ENCODE results near the gene PARN.
"Not testable (repeated sequence)": the region's sequence is repeated elsewhere in the genome, so short reads cannot be mapped to it uniquely, and the experiment has no call there.

PARN gene

DNA sequence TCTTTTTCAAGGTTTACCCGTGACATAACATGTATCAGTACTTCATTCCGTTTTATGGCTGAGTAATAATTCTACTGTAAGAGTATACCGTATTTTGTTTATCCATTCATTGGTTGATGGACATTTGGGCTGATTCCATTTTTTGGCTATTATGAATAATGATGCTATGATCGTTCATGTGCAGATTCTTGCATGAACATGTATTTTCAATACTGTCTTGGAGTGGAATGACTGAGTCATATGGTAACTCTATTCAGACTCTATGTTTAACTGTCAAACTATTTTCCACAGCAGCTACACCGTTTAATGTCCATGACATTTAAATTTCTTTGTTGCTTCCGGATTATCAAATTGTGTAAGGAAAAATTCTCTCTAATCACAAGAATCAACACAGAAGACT is 20.6 kb upstream of the PARN start:
- POLR2A ChIA-PET = no interaction called here
- CTCF ChIA-PET = no interaction called here
- no peak for TF ChIP-seq L3MBTL2 (conservative IDR thresholded peaks at IDR 0.05)
- no peak for TF ChIP-seq ARNT (IDR thresholded peaks at IDR 0.05)
- TF ChIP-seq SUZ12 (IDR thresholded peaks at IDR 0.05) = no peak
- no peak for TF ChIP-seq FOXA1 (IDR thresholded peaks at IDR 0.05)
- no peak for TF ChIP-seq ZNF384 (IDR thresholded peaks at IDR 0.05)
- TF ChIP-seq CTBP1 (IDR thresholded peaks at IDR 0.05; ENCODE audit: borderline replicate concordance) = no peak
- TF ChIP-seq SP1 (IDR thresholded peaks at IDR 0.05) = no peak
- no peak for TF ChIP-seq NFRKB (IDR thresholded peaks at IDR 0.05)
- TF ChIP-seq BHLHE40 (IDR thresholded peaks at IDR 0.05; ENCODE audit: borderline replicate concordance) = no peak
- TF ChIP-seq PKNOX1 (IDR thresholded peaks at IDR 0.05) = no peak
- no peak for TF ChIP-seq HDGF (IDR thresholded peaks at IDR 0.05; ENCODE audit: borderline replicate concordance)
- no peak for TF ChIP-seq FOXM1 (IDR thresholded peaks at IDR 0.05; ENCODE audit: borderline replicate concordance)
- TF ChIP-seq ELF4 (IDR thresholded peaks at IDR 0.05) = no peak
- TF ChIP-seq TARDBP (IDR thresholded peaks at IDR 0.05) = no peak
- DNase-seq (ENCODE audit: extremely low spot score) = no peak

DNA sequence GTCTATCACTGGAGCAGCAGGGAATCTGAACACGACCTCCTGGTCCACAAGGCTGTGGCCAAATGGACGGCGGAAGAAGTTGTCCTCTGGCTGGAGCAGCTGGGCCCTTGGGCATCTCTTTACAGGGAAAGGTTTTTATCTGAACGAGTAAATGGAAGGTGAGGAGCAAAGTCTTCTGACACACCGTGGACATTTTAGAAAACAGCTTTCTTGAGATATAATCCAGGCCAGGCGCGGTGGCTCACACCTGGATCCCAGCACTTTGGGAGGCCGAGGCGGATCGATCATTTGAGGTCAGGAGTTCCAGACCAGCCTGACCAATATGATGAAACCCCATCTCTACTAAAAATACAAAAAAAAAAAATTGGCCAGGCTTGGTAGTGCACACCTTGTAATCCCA is 19.8 kb upstream of the PARN start:
- ChIA-PET CTCF (no interaction called here), POLR2A (no interaction called here)
- TF ChIP-seq L3MBTL2 (conservative IDR thresholded peaks at IDR 0.05) = no peak
- no peak for TF ChIP-seq SUZ12 (IDR thresholded peaks at IDR 0.05)
- no peak for TF ChIP-seq FOXM1 (IDR thresholded peaks at IDR 0.05; ENCODE audit: borderline replicate concordance)
- TF ChIP-seq ARNT (IDR thresholded peaks at IDR 0.05) = no peak
- no peak for TF ChIP-seq FOXA1 (IDR thresholded peaks at IDR 0.05)
- no peak for TF ChIP-seq CTBP1 (IDR thresholded peaks at IDR 0.05; ENCODE audit: borderline replicate concordance)
- no peak for TF ChIP-seq LEF1 (IDR thresholded peaks at IDR 0.05; ENCODE audit: borderline replicate concordance)
- DNase-seq (ENCODE audit: extremely low spot score) = no peak

DNA sequence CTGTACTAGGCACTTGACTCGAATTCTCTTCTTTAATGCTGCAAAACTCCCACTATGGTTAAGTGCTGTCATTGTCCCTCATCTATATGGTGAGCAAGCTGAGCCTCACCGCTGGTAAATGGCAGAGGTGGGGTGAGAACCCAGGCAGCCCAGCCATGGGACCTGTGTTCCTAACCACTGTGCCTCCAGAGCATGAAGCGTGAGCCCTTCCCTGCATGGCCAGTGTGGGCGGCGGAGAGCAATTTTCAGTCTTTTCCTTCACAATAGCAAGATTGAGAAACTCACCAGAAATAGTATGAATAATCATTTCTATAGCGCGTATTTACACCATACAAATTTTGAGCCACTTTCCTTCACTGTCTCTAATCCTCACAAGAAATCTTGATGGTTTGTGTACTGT is 11.9 kb upstream of the PARN start:
- ChIA-PET POLR2A (no interaction called here), CTCF (no interaction called here)
- TF ChIP-seq TARDBP (IDR thresholded peaks at IDR 0.05) (no peak), ELF4 (IDR thresholded peaks at IDR 0.05) (no peak), HDGF (IDR thresholded peaks at IDR 0.05; ENCODE audit: borderline replicate concordance) (no peak)
- DNase-seq (ENCODE audit: extremely low spot score) = no peak

- ChIA-PET POLR2A (no interaction called here), CTCF (no interaction called here)
- DNase-seq (ENCODE audit: extremely low spot score) = no peak
- TF ChIP-seq NFRKB (IDR thresholded peaks at IDR 0.05) = no peak
- TF ChIP-seq FOXM1 (IDR thresholded peaks at IDR 0.05; ENCODE audit: borderline replicate concordance) = no peak
- TF ChIP-seq HDGF (IDR thresholded peaks at IDR 0.05; ENCODE audit: borderline replicate concordance) = no peak
- TF ChIP-seq CTBP1 (IDR thresholded peaks at IDR 0.05; ENCODE audit: borderline replicate concordance) = no peak
- TF ChIP-seq ZNF384 (IDR thresholded peaks at IDR 0.05) = no peak
- no peak for TF ChIP-seq LEF1 (IDR thresholded peaks at IDR 0.05; ENCODE audit: borderline replicate concordance)
- no peak for TF ChIP-seq BHLHE40 (IDR thresholded peaks at IDR 0.05; ENCODE audit: borderline replicate concordance)
- no peak for TF ChIP-seq FOXA1 (IDR thresholded peaks at IDR 0.05)
- no peak for TF ChIP-seq SUZ12 (IDR thresholded peaks at IDR 0.05)
- no peak for TF ChIP-seq FOXK2 (IDR thresholded peaks at IDR 0.05)
- no peak for TF ChIP-seq L3MBTL2 (conservative IDR thresholded peaks at IDR 0.05)
- TF ChIP-seq ELF4 (IDR thresholded peaks at IDR 0.05) = no peak
Measured at GRCh38 chr16:14641206-14641605, 11.1 kb upstream of the PARN start.

GRCh38 chr16:14640538-14640937 is 10.5 kb upstream of the PARN start:
- TF ChIP-seq CTBP1 (IDR thresholded peaks at IDR 0.05; ENCODE audit: borderline replicate concordance) = no peak
- no peak for TF ChIP-seq FOXA1 (IDR thresholded peaks at IDR 0.05)
- no peak for TF ChIP-seq SUZ12 (IDR thresholded peaks at IDR 0.05)
- no peak for TF ChIP-seq HDGF (IDR thresholded peaks at IDR 0.05; ENCODE audit: borderline replicate concordance)
- TF ChIP-seq ELF4 (IDR thresholded peaks at IDR 0.05) = no peak
- TF ChIP-seq NFRKB (IDR thresholded peaks at IDR 0.05) = no peak
- TF ChIP-seq PKNOX1 (IDR thresholded peaks at IDR 0.05) = no peak
- TF ChIP-seq SP1 (IDR thresholded peaks at IDR 0.05) = no peak
- no peak for TF ChIP-seq ARNT (IDR thresholded peaks at IDR 0.05)
- no peak for TF ChIP-seq L3MBTL2 (conservative IDR thresholded peaks at IDR 0.05)
- no peak for TF ChIP-seq BHLHE40 (IDR thresholded peaks at IDR 0.05; ENCODE audit: borderline replicate concordance)
- no peak for TF ChIP-seq FOXK2 (IDR thresholded peaks at IDR 0.05)
- TF ChIP-seq LEF1 (IDR thresholded peaks at IDR 0.05; ENCODE audit: borderline replicate concordance) = no peak
- no peak for TF ChIP-seq TARDBP (IDR thresholded peaks at IDR 0.05)
- no peak for TF ChIP-seq FOXM1 (IDR thresholded peaks at IDR 0.05; ENCODE audit: borderline replicate concordance)
- ChIA-PET POLR2A (no interaction called here), CTCF (no interaction called here)
- no peak for DNase-seq (ENCODE audit: extremely low spot score)

DNA sequence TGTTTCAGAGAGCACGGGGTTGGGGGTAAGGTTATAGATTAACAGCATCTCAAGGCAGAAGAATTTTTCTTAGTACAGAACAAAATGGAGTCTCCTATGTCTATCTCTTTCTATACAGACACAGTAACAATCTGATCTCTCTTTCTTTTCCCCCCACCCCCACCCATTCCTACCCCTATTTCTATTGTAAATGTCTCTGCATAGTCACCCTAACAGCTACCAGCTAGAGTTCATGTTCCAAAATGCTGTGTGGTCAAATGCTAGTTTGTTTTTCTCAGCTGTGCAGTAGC is 6.8 kb upstream of the PARN start:
- CTCF ChIA-PET = interaction anchor here (0.6 kb wide), 1 partner anchor 16 kb away, joined by 4 read pairs; no protein-coding TSS in a partner anchor
- DNase-seq (ENCODE audit: extremely low spot score); POLR2A ChIA-PET: not testable (repeated sequence)

GRCh38 chr16:14636179-14636950 is 6.3 kb upstream of the PARN start:
- CTCF ChIA-PET; DNase-seq (ENCODE audit: extremely low spot score); POLR2A ChIA-PET: not testable (repeated sequence)

All from HEK293T (cell line).